Activated B cell treated with CpG ODN at 0.5 μM for 24 hours (primary cell): Measurements from ENCODE around the gene ZBTB16. TPM values are rescaled to one million over a fixed set of nuclear protein-coding genes. Genes with fewer than 3 reads are reported as not detected.
A peak's percentile ranks its signal among the peaks of the same experiment; 100 is the strongest.

Experiments used
- ATAC-seq: fragments of 200-7000 bp; cut with Tn5 transposase; one replicate; pipeline ENCODE4 v1.10.0; 2021; ENCODE audit warnings: low read depth, mild to moderate bottlenecking, moderate library complexity
- CTCF ChIA-PET: fragments of 350-600 bp; sonication (Branson Sonifier 250); formaldehyde crosslinking; loops from one replicate; lab custom pipeline; 2021; ENCODE audit warnings: antibody characterized with exemption; lab: Charles Lee
- POLR2A ChIA-PET: fragments of 350-600 bp; sonication (Branson Sonifier 250); formaldehyde crosslinking; loops from one replicate; lab custom pipeline; 2021; ENCODE audit warnings: antibody characterized with exemption; lab: Charles Lee
- DNase-seq: peaks from one replicate; pipeline ENCODE4 v3.0.0; 2022
- H3K27ac Mint-ChIP-seq: one replicate; pipeline ENCODE4 v1.8.0; 2020; ENCODE audit warnings: mixed read lengths
- H3K27me3 Mint-ChIP-seq: one replicate; pipeline ENCODE4 v1.8.0; 2021; ENCODE audit warnings: mixed read lengths
- H3K36me3 Mint-ChIP-seq: one replicate; pipeline ENCODE4 v1.8.0; 2021; ENCODE audit warnings: low read depth, mixed read lengths
- H3K4me1 Mint-ChIP-seq: one replicate; pipeline ENCODE4 v1.8.0; 2021; ENCODE audit warnings: mixed read lengths
- H3K4me3 Mint-ChIP-seq: one replicate; pipeline ENCODE4 v1.8.0; 2020; ENCODE audit warnings: mild to moderate bottlenecking, mixed read lengths
- H3K9me3 Mint-ChIP-seq: one replicate; pipeline ENCODE4 v1.8.0; 2020; ENCODE audit warnings: mixed read lengths
- intact Hi-C: fragments of 100-400 bp; cut with micrococcal nuclease; formaldehyde crosslinking; loops from one replicate; pipeline ENCODE4 v1.15.1; 2024
- total RNA-seq: library from RNA; stranded (reverse); gene quantifications from 2 replicates; pipeline ENCODE4 v1.2.3, GENCODE V29; 2022
- TF ChIP-seq, protein P1 (sequence below): fragments of 200-600 bp; IDR thresholded peaks from one replicate; pipeline ENCODE4 v1.8.0; 2022; ENCODE audit warnings: antibody characterized with exemption, mild to moderate bottlenecking

Gene ZBTB16
- total RNA-seq, 1 donor from 2014 or later: 2.5 TPM

DNA sequence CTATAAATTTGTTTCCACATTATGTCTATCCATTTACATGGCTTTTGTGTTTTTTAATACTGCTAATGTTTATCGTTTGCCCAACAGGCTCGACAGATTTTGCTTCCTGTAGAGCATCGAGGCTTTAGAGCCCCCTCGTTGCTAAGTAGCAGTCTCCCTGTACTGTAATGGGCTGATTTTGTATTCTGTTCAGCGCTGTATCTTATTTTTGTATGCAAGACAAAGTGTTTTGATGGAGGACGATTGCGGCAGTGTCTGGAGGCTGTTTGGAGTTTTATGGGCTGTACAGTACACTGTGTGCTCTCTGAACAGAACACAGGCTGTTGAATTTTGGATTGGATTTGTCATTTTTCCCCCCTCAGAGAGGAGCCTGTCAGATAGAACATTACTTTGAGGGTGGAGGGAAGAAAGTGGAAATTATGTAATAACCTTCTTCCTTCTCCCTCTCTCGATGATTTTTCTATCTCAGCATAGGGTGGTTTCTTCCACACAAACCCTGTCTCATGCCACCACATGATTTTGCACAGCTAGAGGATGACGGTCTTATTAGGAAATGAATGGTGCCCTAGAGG, 104.4 kb downstream of the ZBTB16 start:
- POLR2A ChIA-PET: no interaction called here

DNA sequence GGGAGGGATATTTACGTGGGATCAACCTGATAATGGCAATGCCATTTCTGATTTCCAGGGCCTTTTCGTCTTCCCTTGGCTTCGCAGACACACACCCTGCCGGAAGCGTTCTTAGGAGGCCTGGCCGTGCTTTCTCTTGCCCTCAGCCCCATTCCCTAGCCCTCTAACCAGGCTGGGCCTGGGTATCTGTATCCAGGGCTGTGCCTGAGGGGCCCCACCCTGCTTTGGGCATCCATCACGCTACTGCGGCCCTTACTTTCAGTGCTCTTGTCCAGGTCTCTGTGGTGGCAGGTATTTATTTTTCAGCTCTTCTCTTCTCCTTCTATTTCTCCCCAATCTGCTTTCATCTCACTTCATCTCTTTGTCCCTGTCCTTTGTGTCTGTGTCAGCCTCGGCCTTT, 105.0 kb downstream of the ZBTB16 start:
- CTCF ChIA-PET: interaction anchor here (3.9 kb wide), 1 partner anchor 16 kb away, joined by 11 read pairs; no protein-coding TSS in a partner anchor
- Mint-ChIP-seq H3K27ac (no peak overlapping the region), H3K36me3 (no peaks in the 10 kb centered on the region), H3K9me3 (no peaks in the 10 kb centered on the region), H3K4me3 (no peak overlapping the region), H3K27me3 (no peaks in the 10 kb centered on the region), H3K4me1 (peaks cover 92% of the 10 kb centered on the region)
- ATAC-seq (no peak), DNase-seq (no peak)
- TF ChIP-seq, protein P1, sequence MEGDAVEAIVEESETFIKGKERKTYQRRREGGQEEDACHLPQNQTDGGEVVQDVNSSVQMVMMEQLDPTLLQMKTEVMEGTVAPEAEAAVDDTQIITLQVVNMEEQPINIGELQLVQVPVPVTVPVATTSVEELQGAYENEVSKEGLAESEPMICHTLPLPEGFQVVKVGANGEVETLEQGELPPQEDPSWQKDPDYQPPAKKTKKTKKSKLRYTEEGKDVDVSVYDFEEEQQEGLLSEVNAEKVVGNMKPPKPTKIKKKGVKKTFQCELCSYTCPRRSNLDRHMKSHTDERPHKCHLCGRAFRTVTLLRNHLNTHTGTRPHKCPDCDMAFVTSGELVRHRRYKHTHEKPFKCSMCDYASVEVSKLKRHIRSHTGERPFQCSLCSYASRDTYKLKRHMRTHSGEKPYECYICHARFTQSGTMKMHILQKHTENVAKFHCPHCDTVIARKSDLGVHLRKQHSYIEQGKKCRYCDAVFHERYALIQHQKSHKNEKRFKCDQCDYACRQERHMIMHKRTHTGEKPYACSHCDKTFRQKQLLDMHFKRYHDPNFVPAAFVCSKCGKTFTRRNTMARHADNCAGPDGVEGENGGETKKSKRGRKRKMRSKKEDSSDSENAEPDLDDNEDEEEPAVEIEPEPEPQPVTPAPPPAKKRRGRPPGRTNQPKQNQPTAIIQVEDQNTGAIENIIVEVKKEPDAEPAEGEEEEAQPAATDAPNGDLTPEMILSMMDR: no peak
- intact Hi-C loops: loop anchor here (10.0 kb wide), 1 partner anchor 240 kb away; the partner anchor contains the start of genes C11orf71 and RBM7
- POLR2A ChIA-PET: no interaction called here

More for the DNA sequence above, 104.4 kb downstream of the ZBTB16 start:
- DNase-seq (no peak), ATAC-seq (no peak)
- no peaks in the 10 kb centered on the region for H3K36me3 Mint-ChIP-seq
- H3K4me3 Mint-ChIP-seq: no peak overlapping the region
- peak overlapping the region; percentile 25 for H3K27ac Mint-ChIP-seq
- H3K4me1 Mint-ChIP-seq: peaks cover 92% of the 10 kb centered on the region
- intact Hi-C loops: loop anchor here (10.0 kb wide), 1 partner anchor 241 kb away; the partner anchor contains the start of genes C11orf71 and RBM7
- CTCF ChIA-PET: no interaction called here
- H3K27me3 Mint-ChIP-seq: no peaks in the 10 kb centered on the region
- no peaks in the 10 kb centered on the region for H3K9me3 Mint-ChIP-seq
- TF ChIP-seq, protein P1: no peak

DNA sequence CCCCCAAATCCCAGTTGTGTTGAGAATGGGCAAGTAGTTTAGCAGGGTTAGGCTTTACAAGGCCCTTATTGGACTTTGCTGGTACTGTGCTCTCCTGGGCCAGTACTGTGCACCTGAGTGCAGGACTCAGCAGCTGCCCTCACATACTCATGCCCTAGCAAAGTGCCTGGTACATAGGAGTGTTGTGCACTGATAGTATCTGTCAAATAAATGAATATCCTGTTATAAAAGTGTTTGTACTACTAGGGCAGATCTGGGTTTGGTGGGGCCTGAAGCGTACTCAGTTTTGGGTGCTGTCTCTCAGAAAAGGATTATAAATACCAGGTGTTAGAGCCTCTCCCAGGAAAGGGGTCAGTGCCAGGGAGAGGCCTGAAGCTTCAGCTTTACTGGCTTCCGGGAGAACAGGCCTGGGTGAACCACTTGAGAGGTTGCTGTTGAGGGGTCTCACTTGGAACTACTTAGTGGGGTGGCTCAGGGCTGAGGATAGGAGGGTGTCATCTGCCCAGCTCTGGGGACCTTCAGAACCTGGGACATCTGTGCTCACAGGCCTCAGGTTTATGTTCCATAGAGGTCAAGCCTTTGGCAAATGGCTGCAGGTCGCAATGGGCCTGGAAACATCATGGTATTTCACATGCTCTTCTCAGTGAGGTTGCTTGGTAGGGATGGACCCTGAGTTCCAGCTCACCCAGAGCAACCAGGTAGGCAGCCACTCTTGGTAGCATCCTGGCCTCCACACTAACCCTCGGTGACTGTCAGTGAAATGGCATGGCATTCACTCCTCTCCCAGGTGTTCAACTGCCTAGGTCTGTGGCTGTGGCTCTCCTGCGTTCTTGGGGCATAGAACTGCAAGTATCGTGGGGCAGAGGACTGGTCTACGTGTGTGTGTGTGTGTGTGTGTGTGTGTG, 106.1 kb downstream of the ZBTB16 start:
- peak overlapping the region; percentile 60 for H3K27ac Mint-ChIP-seq
- CTCF ChIA-PET: interaction anchor here (3.9 kb wide), 1 partner anchor 15 kb away, joined by 11 read pairs; no protein-coding TSS in a partner anchor
- no peak for DNase-seq
- H3K36me3 Mint-ChIP-seq: no peaks in the 10 kb centered on the region
- ATAC-seq: no peak
- no peaks in the 10 kb centered on the region for H3K27me3 Mint-ChIP-seq
- TF ChIP-seq, protein P1: no peak
- peaks cover 88% of the 10 kb centered on the region for H3K4me1 Mint-ChIP-seq
- H3K4me3 Mint-ChIP-seq: no peak overlapping the region
- POLR2A ChIA-PET: no interaction called here
- no peaks in the 10 kb centered on the region for H3K9me3 Mint-ChIP-seq
- intact Hi-C loops: loop anchor here (10.0 kb wide), 1 partner anchor 239 kb away; the partner anchor contains the start of genes C11orf71 and RBM7

DNA sequence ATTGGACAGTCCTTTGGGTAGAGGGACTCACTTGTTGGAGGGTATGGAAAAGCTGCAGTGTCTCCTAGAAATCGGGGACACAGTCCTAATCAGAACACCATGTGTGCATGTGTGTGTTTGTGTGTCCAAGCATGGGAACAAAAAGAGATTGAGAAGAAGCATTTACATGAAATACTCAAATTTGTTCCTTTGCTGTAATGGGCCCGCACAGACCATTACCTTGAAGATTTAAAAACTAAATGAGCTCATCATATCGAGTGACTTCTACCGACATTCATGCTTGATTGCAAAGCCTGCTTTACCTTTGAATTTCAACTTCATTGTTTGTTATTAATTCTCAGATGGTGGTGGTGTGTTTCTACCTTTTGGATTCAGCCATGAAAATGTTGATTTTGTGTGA, 106.9 kb downstream of the ZBTB16 start:
- ChIA-PET POLR2A (interaction anchor here (0.6 kb wide), 1 partner anchor 35 kb away, joined by 3 read pairs; no protein-coding TSS in a partner anchor), CTCF (interaction anchor here (1.9 to 3.9 kb wide), 2 partner anchors 14 to 95 kb away, joined by 5 to 11 read pairs; no protein-coding TSS in a partner anchor)
- intact Hi-C loops: loop anchor here (10.0 kb wide), 1 partner anchor 238 kb away; the partner anchor contains the start of genes C11orf71 and RBM7
- no peaks in the 10 kb centered on the region for H3K27me3 Mint-ChIP-seq
- H3K9me3 Mint-ChIP-seq: no peaks in the 10 kb centered on the region
- TF ChIP-seq, protein P1: no peak
- H3K36me3 Mint-ChIP-seq: no peaks in the 10 kb centered on the region
- peaks cover 88% of the 10 kb centered on the region for H3K4me1 Mint-ChIP-seq
- peak overlapping the region; percentile 7 for H3K27ac Mint-ChIP-seq
- DNase-seq: no peak
- peak overlapping the region; percentile 65 for H3K4me3 Mint-ChIP-seq
- ATAC-seq: no peak
